Glomerular visceral epithelial cell (primary cell): ENCODE results near the gene HIGD2A.
"Not testable (repeated sequence)": the region's sequence is repeated elsewhere in the genome, so short reads cannot be mapped to it uniquely, and the experiment has no call there.

Experiments used
- DNase-seq: peaks from one replicate; pipeline ENCODE4 v3.0.0-alpha.2; 2016; ENCODE audit errors: extremely low spot score

The HIGD2A gene

GRCh38 chr5:176394881-176395675 is 6.5 kb downstream of the HIGD2A start:
- DNase-seq = no peak

- DNase-seq = no peak
Observed at GRCh38 chr5:176396330-176396729, 7.8 kb downstream of the HIGD2A start.

GRCh38 chr5:176397736-176398420 is 9.3 kb downstream of the HIGD2A start:
- no peak for DNase-seq

- no peak for DNase-seq
Observed at GRCh38 chr5:176400382-176401156, 12.0 kb downstream of the HIGD2A start.

- no peak for DNase-seq
Observed at GRCh38 chr5:176401281-176402205, 13.0 kb downstream of the HIGD2A start.

- no peak for DNase-seq
Observed at GRCh38 chr5:176405656-176406435, 17.3 kb downstream of the HIGD2A start.

GRCh38 chr5:176406436-176407052 is 18.0 kb downstream of the HIGD2A start:
- DNase-seq = no peak

- no peak for DNase-seq
Observed at GRCh38 chr5:176407456-176408251, 19.1 kb downstream of the HIGD2A start.

- DNase-seq = not testable (repeated sequence)
Observed at GRCh38 chr5:176408252-176408573, 19.7 kb downstream of the HIGD2A start.

GRCh38 chr5:176408590-176408989 is 20.0 kb downstream of the HIGD2A start:
- no peak for DNase-seq

GRCh38 chr5:176409765-176410164 is 21.2 kb downstream of the HIGD2A start:
- no peak for DNase-seq

- no peak for DNase-seq
Observed at GRCh38 chr5:176410486-176411180, 22.1 kb downstream of the HIGD2A start.

- no peak for DNase-seq
Observed at GRCh38 chr5:176412517-176413254, 24.1 kb downstream of the HIGD2A start.

- DNase-seq = no peak
Observed at GRCh38 chr5:176413255-176413565, 24.7 kb downstream of the HIGD2A start.

- DNase-seq = no peak
Observed at GRCh38 chr5:176413709-176414191, 25.2 kb downstream of the HIGD2A start.

GRCh38 chr5:176414704-176415103 is 26.2 kb downstream of the HIGD2A start:
- no peak for DNase-seq

- no peak for DNase-seq
Observed at GRCh38 chr5:176415240-176415951, 26.8 kb downstream of the HIGD2A start.
